Gastrocnemius medialis (tissue), 4 donors: Measurements from ENCODE around the gene ZNF423. TPM values are rescaled to one million over a fixed set of nuclear protein-coding genes. Genes with fewer than 3 reads are reported as not detected.

Experiments used
- ATAC-seq, 2 donors: fragments of 150-250 bp; one replicate each; pipeline ENCODE4 v1.9.1; 2016
- DNase-seq, 2 donors: peaks; one replicate each; pipeline ENCODE4 v3.0.0-alpha.2; 2019
- H3K27ac ChIP-seq, 4 donors: fragments of 200-600 bp; sonication (generic); 1 replicate in 1 of 4; 2 replicates in 3 of 4; pipeline ENCODE4 v1.5.1; 2016 to 2018; ENCODE audit warnings: mild to moderate bottlenecking in 2 of 4, moderate library complexity in 1 of 4
- H3K27me3 ChIP-seq, 3 donors: fragments of 200-600 bp; sonication (generic) in 2 of 3; 1 replicate in 1 of 3; 2 replicates in 2 of 3; pipeline versions ENCODE4 v1.5.1 to v1.6.0; 2016 to 2019; ENCODE audit warnings: mild to moderate bottlenecking in 1 of 3, moderate library complexity in 1 of 3
- H3K36me3 ChIP-seq, 2 donors: fragments of 200-600 bp; sonication (generic) in 1 of 2; one replicate each; pipeline ENCODE4 v1.5.1; 2017 to 2018
- H3K4me1 ChIP-seq, 2 donors: fragments of 200-600 bp; sonication (generic) in 1 of 2; one replicate each; pipeline ENCODE4 v1.5.1; 2016 to 2017; ENCODE audit warnings: mild to moderate bottlenecking in 2 of 2
- H3K4me3 ChIP-seq, 4 donors: fragments of 200-600 bp; sonication (generic) in 3 of 4; 1 replicate in 1 of 4; 2 replicates in 3 of 4; pipeline ENCODE4 v1.5.1; 2016 to 2019; ENCODE audit warnings: mild to moderate bottlenecking in 2 of 4
- H3K9me3 ChIP-seq, 3 donors: fragments of 200-600 bp; sonication (generic) in 2 of 3; 1 replicate in 1 of 3; 2 replicates in 2 of 3; pipeline ENCODE4 v1.5.1; 2016 to 2019
- POLR2A ChIP-seq, 2 donors: fragments of 450-650 bp; IDR thresholded peaks; one replicate each; pipeline ENCODE4 v1.6.1; 2017; ENCODE audit warnings: antibody characterized with exemption in 2 of 2, mild to moderate bottlenecking in 2 of 2, moderate library complexity in 2 of 2
- in situ Hi-C, 4 donors: fragments of 200-750 bp; cut with MboI; loops; one replicate each; pipeline versions ENCODE4 v1.15.0 to v1.8.0; 2017; ENCODE audit warnings: low sequenced_read_pairs in 4 of 4
- intact Hi-C: fragments of 100-400 bp; cut with DNase I; formaldehyde crosslinking; loops from one replicate; pipeline ENCODE4 v1.15.1; 2023; ENCODE audit warnings: low total_unique reads
- total RNA-seq, 4 donors: library from RNA; depleted of rRNA; stranded (reverse); fragments of >200 nt; gene quantifications; one replicate each; pipeline versions ENCODE4 v1.1.0 to v1.2.3, GENCODE V29; 2016
- TF ChIP-seq, protein P1 (sequence below), 5 experiments: fragments of 450-650 bp in 3 of 5; fragments of 200-600 bp in 2 of 5; sonication (generic) in 2 of 5; IDR thresholded peaks in 4 of 5; conservative IDR thresholded peaks in 1 of 5; 1 replicate in 4 of 5; 2 replicates in 1 of 5; pipeline ENCODE4 v1.5.1; 2016 to 2019; ENCODE audit warnings: antibody characterized with exemption in 5 of 5, mild to moderate bottlenecking in 3 of 5, moderate library complexity in 3 of 5

ZNF423 gene
- total RNA-seq, 4 donors from 2014 or later: 8.4 to 15.8 (median 12.5) TPM

DNA sequence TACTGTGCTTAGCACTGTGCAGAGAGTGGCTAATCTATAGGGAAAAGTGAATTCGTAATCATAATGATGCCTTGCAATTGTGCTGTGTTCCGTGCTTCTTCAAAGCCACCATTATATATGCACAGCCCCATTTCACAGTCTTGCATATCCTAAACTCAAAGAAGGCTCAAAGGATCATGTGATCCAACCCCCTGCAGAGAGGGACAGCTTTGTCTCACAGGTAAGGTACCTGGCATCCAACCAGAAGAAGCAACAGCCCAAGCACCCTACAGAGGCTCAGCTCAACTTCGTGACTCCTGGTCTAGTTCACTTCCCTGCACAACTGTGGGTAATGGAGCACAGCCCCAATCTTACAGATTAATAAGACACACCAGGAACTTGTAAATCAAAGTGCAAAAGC is 124.0 kb downstream of the ZNF423 start:
- Histone ChIP-seq H3K27me3 (no peaks in the 10 kb centered on the region), H3K9me3 (no peaks in the 10 kb centered on the region), H3K4me3 (no peak overlapping the region), H3K27ac (no peak overlapping the region), H3K4me1 (no peaks in the 10 kb centered on the region), H3K36me3 (peaks cover 0 to 14% of the 10 kb centered on the region in 2 donors)
- ATAC-seq (no peak), DNase-seq (no peak)
- intact Hi-C loops (no loop called here), in situ Hi-C loops (no loop called here)
- no peak for TF ChIP-seq POLR2A (IDR thresholded peaks at IDR 0.05)
- TF ChIP-seq, protein P1, sequence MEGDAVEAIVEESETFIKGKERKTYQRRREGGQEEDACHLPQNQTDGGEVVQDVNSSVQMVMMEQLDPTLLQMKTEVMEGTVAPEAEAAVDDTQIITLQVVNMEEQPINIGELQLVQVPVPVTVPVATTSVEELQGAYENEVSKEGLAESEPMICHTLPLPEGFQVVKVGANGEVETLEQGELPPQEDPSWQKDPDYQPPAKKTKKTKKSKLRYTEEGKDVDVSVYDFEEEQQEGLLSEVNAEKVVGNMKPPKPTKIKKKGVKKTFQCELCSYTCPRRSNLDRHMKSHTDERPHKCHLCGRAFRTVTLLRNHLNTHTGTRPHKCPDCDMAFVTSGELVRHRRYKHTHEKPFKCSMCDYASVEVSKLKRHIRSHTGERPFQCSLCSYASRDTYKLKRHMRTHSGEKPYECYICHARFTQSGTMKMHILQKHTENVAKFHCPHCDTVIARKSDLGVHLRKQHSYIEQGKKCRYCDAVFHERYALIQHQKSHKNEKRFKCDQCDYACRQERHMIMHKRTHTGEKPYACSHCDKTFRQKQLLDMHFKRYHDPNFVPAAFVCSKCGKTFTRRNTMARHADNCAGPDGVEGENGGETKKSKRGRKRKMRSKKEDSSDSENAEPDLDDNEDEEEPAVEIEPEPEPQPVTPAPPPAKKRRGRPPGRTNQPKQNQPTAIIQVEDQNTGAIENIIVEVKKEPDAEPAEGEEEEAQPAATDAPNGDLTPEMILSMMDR (IDR thresholded peaks at IDR 0.05 in 4 of 5, conservative IDR thresholded peaks at IDR 0.05 in 1 of 5): no peak

DNA sequence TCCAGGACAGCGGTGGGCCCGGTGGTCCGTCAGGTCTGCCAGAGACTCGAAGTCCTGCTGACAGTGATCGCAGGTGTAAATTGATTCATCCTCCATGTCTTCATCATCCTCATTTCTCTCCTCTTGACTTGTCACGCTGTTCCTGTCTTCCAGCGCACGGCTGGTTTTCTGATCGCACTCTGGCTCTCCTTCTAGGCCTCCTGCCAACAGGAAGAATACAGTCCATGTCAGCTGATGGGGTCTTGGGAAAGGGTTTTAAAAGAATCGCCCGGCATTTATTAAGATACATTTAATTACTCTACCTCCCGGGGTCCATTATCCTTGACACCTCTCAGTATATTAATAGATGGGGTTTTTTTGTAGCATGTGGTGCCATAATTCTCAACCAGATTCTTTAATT is 125.1 kb downstream of the ZNF423 start:
- Histone ChIP-seq H3K4me3 (no peak overlapping the region), H3K4me1 (no peaks in the 10 kb centered on the region), H3K9me3 (no peaks in the 10 kb centered on the region), H3K36me3 (peaks cover 0 to 14% of the 10 kb centered on the region in 2 donors), H3K27ac (no peak overlapping the region), H3K27me3 (no peaks in the 10 kb centered on the region)
- ATAC-seq (no peak), DNase-seq (no peak)
- no peak for TF ChIP-seq POLR2A (IDR thresholded peaks at IDR 0.05)
- TF ChIP-seq, protein P1 (IDR thresholded peaks at IDR 0.05 in 4 of 5, conservative IDR thresholded peaks at IDR 0.05 in 1 of 5): no peak
- in situ Hi-C loops: no loop called here
- intact Hi-C loops: no loop called here

DNA sequence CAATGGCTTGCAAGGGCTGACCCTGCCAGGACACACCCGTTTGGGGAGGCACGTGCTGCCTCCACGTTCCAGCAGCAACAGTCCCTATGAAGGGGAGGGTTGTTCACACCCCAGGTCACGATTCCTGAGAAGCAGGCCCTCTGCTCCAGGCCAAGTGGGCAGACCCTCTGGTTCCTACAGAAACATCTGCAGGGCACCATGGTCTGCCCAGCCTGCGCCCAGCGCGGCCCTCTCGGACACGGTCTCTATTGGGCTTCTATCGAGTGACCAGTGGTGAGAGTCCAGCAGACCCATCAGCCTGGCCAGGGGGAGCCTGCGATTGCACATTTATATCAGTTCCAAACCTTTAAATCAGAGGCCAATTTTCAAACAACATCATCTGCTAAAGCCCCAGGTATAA is 128.3 kb downstream of the ZNF423 start:
- in situ Hi-C loops (no loop called here), intact Hi-C loops (no loop called here)
- H3K27ac ChIP-seq: no peak overlapping the region
- ATAC-seq (no peak), DNase-seq (no peak)
- H3K4me3 ChIP-seq: no peak overlapping the region
- H3K9me3 ChIP-seq: no peaks in the 10 kb centered on the region
- H3K36me3 ChIP-seq: peaks cover 0 to 14% of the 10 kb centered on the region in 2 donors
- no peaks in the 10 kb centered on the region for H3K27me3 ChIP-seq
- peaks cover 6 to 14% of the 10 kb centered on the region in 2 donors for H3K4me1 ChIP-seq
- no peak for TF ChIP-seq POLR2A (IDR thresholded peaks at IDR 0.05)
- TF ChIP-seq, protein P1 (IDR thresholded peaks at IDR 0.05 in 4 of 5, conservative IDR thresholded peaks at IDR 0.05 in 1 of 5): no peak

DNA sequence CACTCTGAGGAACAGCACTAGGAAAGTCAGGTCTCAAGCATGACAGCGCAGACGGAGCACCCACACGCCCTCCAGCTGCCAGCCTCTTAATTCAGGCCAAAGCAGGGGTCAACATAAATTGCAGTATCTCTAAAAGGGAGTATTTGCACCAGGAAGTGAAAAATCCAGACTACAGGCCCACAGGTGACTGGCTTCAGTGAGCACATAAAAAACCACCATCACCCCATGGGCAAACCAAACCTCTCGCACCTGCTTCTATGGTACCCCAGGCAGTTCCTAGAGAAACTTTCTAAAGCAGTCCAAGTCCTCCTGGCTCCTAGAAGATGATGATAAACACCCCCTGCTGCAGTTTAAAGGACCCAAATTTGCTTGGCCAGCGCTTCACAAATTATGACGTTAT is 129.8 kb downstream of the ZNF423 start:
- no peaks in the 10 kb centered on the region for H3K27me3 ChIP-seq
- TF ChIP-seq POLR2A (IDR thresholded peaks at IDR 0.05): no peak
- H3K36me3 ChIP-seq: peaks cover 0 to 14% of the 10 kb centered on the region in 2 donors
- peaks cover 6 to 14% of the 10 kb centered on the region in 2 donors for H3K4me1 ChIP-seq
- intact Hi-C loops (no loop called here), in situ Hi-C loops (no loop called here)
- H3K4me3 ChIP-seq: no peak overlapping the region
- H3K27ac ChIP-seq: no peak overlapping the region
- DNase-seq: no peak
- H3K9me3 ChIP-seq: no peaks in the 10 kb centered on the region
- ATAC-seq: no peak

DNA sequence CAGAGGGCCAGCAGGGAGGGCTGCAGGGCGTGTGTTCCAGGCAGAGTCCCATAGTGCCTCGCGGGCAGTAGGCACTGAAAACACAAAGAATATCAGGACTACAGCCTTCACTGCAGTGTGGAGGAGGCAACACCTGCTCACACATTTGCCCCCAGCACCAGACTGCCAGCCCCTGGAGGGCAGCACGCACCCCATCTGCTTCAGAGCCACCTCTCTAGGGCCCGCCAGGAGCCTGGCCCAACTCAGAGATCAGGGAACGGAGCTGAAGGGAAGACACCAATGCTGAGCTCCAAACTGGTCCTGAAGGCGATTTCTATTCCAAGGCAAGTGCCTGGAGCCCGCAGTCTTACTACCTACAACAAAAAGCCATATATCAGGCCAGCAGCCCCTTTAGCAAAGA is 130.3 kb downstream of the ZNF423 start:
- ATAC-seq: no peak
- intact Hi-C loops (no loop called here), in situ Hi-C loops (no loop called here)
- H3K36me3 ChIP-seq: peaks cover 0 to 14% of the 10 kb centered on the region in 2 donors
- H3K4me1 ChIP-seq: peaks cover 6 to 14% of the 10 kb centered on the region in 2 donors
- H3K9me3 ChIP-seq: no peaks in the 10 kb centered on the region
- no peak overlapping the region for H3K4me3 ChIP-seq
- H3K27ac ChIP-seq: no peak overlapping the region
- TF ChIP-seq, protein P1 (IDR thresholded peaks at IDR 0.05 in 4 of 5, conservative IDR thresholded peaks at IDR 0.05 in 1 of 5): no peak
- TF ChIP-seq POLR2A (IDR thresholded peaks at IDR 0.05): no peak
- no peaks in the 10 kb centered on the region for H3K27me3 ChIP-seq
- DNase-seq: no peak
